Left colon (tissue), 2 donors: ENCODE data around the gene PRDM11. TPM values are rescaled to one million over a fixed set of nuclear protein-coding genes. Genes with fewer than 3 reads are reported as not detected.

Source experiments
- ATAC-seq: fragments of 200-7000 bp; cut with Tn5 transposase; one replicate; pipeline ENCODE4 v1.9.1; 2020; ENCODE audit warnings: mild to moderate bottlenecking, moderate library complexity
- DNase-seq, 2 donors: peaks; one replicate each; pipeline ENCODE4 v3.0.0-alpha.2; 2020
- intact Hi-C, 2 donors: fragments of 100-400 bp; cut with DNase I in 1 of 2; cut with micrococcal nuclease in 1 of 2; formaldehyde crosslinking; loops; one replicate each; pipeline versions ENCODE4 v1.11.2 to v1.14.0; 2022; cut with DNase I, micrococcal nuclease
- total RNA-seq, 2 donors: library from RNA; stranded (reverse); fragmentation: NEBNext Ultra II Directional; extraction: Animal tissue kit (Norgen Biotek cat#: 25700); gene quantifications; one replicate each; pipeline ENCODE4 v1.2.1, GENCODE V29; 2021
- donor health status: DM: no; HTN: no; CAD: no.
- donor health status: DM: yes; HTN: yes; CAD: no.

The PRDM11 gene
- total RNA-seq, 2 donors from 2014 or later, result 6.6 to 9.7 TPM

DNA sequence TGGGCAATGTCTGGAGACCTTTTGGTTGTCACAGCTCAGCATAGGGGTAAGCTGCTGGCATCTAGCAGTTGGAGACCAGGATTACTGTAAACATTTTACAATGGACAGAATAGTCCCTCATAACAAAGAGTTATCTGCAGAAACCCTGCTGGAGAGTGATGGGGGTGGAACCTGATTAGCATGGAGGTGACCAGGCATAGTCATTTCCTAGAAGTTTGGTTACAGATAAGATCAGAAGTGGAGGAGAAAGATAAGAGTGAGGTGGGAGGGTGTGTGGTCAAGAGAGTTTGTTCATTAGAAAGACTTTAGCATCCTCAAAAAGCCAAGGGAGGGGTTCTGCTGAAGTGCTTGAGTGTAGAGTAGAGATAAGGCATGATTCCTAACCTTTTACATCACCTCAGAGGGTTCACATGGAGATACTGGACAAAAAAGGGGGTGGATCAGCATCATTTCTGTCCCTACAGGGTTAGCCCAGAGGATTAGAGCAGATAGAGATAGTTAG lies 38.8 kb downstream of the PRDM11 start:
- ATAC-seq (no peak), DNase-seq (no peak)
- intact Hi-C loops, result no loop called here

DNA sequence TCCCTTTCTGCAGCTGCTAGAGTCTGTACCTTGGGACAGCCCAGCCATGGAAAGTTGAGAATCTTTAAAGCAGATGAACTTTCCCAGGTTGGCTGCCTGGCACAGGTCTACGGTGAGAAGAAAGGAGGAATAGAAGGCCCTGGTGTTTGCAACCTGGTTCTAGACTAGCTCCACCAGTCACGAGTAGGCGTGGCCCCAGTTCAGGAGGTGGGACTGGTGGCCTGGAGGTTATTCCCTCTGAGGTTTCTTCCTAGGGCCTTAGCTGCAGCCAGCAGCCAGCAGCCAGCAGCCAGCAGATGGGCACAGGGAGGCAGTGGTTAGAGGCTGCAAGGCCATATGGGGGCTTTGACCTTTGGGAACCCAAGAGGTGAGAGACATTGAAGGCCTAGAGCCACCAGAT lies 40.9 kb downstream of the PRDM11 start:
- no peak for ATAC-seq
- intact Hi-C loops, result no loop called here

DNA sequence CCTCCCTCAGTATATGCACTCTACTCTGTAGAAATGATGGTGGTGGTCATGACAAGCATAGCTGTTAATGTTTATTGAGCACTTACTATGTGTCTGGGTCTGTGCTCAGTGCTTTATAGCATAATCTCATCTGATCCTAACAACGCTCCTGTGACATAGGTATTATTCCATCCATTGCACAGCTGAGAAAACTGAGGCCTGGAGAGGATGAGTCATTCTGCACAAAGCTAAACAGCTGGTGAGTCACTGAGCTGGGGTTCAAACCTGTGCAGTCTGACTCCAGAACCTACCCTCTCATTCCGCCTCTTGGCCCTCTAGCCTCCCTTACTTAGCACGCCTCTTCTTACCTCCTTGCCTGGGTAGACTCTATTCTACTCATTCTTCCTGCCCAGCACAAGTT lies 41.7 kb downstream of the PRDM11 start:
- ATAC-seq (no peak), DNase-seq (no peak)
- intact Hi-C loops, result no loop called here

More for the DNA sequence above, 40.9 kb downstream of the PRDM11 start:
- DNase-seq, result no peak

DNA sequence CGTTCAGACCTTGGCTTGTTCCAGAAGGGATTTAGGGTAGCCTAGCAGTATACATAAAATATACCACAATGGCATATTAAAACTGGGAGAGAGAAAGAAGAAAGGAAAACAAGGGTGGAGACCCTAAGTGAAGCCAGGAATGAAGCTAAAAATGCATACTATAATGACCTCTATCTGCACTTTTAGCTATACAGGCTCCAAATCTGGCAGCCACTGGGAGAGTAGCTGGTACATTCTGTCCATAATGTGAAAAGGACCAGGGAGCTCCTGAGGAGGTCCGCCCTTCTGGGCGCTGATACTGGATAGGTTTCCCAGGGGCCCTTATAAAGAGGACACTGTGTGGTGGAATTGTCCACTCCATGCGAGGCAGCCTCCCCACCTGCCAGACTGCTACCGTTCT lies 42.8 kb downstream of the PRDM11 start:
- no peak for DNase-seq
- no peak for ATAC-seq
- intact Hi-C loops, result no loop called here

DNA sequence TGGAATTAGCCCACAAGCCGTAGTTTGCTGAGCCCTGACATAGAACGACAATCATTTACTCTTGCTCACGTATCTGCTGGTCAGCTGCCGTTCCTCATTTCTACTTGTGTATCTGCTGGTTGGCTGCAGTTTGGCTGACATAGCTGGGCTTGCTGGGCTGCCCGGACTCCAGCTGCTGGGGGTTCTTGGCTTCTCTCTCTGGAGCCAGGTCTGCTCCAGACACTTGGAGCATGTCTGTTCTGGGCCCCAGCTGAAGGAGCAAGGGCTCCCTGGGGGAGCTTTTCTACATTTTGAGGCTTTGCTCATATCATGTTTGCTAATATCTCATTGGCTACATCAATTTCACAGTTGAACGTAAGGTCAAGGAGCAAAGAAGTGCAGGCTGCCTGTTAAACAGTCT lies 47.3 kb downstream of the PRDM11 start:
- DNase-seq, result no peak
- no peak for ATAC-seq
- intact Hi-C loops, result no loop called here

DNA sequence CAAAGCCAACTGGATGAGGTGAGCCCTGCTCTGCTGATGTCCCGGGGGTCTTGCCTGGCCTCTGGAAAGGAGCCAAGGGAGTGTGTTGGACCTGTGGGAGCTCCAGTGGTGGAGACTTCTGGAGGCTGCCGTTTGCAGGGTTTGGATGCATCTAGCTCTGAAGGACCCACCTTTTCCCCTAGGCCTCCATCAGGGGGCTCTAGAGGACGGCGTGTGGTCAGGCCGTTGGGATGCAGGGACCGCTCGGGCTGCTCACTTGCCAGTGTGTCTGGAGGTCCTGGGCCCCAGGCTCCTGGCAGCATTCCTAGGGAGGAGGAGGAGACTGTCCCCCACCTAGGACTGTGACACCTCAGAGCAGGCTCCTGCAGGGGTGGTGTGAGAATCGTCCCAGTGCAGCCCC lies 58.3 kb downstream of the PRDM11 start:
- DNase-seq (no peak), ATAC-seq (no peak)
- intact Hi-C loops, result no loop called here

DNA sequence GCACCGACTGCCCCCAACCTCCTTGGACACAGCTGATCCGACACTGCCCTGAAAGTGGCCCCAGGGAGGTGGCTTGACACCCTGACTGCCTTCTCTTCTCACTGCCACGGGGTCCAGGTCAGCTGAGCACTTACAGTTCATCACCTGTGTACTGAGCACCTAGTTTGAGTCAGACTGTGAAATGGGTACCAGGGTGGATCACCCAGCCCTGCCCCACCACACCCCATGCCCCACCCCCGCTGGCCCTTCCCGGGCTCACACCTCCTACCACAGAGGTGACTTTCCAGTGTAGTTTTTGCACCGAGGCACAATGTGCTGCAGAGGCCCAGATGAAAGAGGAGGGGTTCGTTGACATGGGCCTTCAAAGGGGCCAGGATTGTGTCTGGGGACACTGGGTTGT lies 59.5 kb downstream of the PRDM11 start:
- ATAC-seq (no peak), DNase-seq (no peak)
- intact Hi-C loops, result no loop called here

DNA sequence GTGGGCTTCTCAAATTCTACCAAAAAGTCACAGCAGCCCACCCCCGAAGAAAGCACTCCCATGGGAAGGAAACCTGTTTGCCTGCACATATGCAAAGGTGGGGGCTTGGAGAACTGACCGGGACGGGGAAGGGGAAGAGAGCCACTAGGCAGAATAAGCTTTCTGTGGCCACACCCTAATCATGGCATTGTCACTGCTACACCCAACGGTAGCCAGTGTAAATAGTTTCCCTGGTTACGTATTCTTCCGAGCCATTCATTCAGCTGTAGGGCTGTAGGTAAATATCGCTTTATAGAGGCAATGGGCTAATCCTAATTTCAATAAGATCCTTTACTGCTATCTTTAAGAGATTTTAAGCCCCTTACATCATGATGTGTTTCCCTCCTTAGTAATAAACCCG lies 61.7 kb downstream of the PRDM11 start:
- no peak for DNase-seq

DNA sequence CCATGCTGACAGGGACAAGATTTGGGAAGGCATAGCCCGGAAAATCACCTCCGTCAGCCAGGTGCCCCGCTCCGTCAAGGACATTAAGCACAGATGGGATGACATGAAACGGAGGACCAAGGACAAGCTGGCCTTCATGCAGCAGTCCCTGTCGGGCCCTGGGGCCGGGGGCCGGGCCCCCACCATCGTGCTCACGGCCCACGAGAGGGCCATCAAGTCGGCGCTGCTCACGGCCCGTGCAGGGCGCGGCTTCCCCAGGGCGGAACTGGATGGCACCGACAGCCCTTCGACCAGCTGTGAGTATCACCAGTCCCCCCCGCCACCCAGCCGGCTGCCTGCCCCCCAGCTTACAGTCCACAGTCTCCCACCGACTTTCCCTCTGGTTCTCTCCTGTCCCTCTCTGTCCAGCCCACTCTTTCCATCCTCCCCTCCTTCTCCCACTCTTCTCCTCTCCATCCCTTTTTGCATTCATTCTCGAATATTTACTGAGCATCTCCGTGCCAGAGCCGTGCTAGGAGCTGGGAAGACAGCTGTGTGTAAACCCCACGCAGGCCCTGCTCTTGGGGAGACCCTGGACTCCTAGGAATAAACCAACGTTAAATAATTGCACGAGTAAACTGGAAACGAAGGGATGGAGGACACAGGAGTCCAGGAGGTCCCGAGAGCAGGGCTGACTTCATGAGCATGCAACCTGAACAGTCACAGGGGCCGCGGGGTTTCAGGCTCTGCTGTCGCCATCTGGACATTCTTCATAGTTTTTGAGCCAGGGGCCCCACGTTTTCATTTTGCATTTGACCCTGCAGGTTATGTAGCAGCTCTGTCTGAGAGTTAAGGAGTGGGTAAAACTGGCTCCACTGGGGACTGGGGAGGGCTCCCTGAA lies 62.8 kb downstream of the PRDM11 start:
- DNase-seq (no peak), ATAC-seq (no peak)
- intact Hi-C loops, result no loop called here

More for the DNA sequence above, 61.7 kb downstream of the PRDM11 start:
- intact Hi-C loops, result no loop called here
- peak; percentile 94 for ATAC-seq

DNA sequence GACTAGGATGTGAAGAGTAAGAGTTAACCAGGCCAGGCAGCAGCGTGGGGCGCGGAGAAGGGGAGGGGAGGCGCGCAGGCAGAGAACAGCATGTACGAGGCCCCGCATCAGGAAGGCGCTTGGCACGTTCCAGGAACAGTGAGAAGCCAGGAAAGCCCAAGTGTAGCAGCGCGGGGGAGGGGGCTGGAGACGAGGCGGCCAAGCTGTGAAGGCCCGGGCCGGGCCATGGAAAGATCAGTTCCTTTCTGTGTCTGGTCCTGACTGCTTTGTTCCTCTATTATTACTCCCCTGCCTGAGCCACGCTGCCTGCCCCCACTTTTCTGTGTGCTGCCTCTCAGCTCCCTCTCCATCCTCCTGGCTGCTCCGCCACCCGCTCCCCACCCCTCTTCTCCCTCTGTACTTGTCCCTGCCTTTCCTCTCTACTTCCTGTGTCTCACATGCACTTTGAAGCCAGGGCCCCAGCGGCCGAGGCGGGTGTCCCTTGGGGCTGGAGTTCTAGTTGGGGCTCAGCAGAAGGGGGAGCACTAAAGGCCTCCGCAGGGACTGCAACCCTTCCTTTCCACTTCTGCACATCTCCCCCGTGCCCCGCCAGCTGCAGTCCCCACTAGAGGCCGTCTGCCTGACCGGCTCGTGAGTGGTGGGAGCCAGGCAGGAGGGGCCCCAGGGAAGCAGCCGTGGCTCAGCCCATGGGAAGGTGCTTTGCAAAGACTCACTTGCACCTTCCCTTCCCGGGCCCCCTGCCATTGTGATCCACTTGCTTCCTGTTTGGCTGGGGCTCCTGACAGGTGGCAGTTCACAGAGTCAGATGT lies 63.7 kb downstream of the PRDM11 start:
- peak; percentile 47 to 84 for DNase-seq
- ATAC-seq, result no peak
- intact Hi-C loops, result no loop called here

DNA sequence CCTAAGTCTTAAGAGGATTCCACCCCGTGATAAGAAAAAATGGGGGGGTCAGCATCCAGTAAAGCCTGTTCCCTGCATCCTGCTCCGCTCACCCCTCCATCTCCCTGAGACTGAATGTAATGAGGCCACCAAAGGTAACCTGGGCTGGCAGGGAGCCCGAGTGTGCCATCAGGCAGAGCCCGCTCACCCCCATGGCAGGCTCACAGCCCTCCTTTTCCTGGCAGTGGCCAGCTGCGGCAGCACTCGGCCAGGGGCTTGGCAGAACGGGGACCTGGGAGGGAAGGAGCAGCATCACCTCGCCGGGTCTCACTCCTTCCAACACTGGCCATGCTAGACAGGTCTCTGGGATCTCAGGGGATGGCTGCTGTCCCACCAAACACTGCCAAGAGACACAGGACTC lies 64.4 kb downstream of the PRDM11 start:
- DNase-seq, result no peak
- intact Hi-C loops, result no loop called here
- no peak for ATAC-seq

DNA sequence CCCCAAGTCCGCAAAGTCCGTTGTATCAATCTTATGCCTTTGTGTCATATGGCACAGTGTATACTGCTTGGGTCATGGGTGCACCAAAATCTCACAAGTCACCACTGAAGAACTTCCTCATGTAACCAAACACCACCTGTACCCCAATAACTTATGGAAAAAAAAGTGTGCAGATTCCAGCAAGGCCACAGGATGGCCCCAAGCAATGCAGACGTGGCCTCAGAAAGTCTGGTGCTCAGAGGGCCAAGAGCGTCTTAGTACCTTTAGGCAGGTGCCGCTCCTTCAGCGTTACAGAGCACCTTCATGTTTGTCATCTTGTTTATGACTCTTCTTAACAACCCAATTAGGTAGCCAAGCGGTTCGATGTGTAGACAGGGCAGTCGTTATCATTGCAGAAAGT lies 65.3 kb downstream of the PRDM11 start:
- intact Hi-C loops, result no loop called here
- ATAC-seq (peak; percentile 21), DNase-seq (no peak)

DNA sequence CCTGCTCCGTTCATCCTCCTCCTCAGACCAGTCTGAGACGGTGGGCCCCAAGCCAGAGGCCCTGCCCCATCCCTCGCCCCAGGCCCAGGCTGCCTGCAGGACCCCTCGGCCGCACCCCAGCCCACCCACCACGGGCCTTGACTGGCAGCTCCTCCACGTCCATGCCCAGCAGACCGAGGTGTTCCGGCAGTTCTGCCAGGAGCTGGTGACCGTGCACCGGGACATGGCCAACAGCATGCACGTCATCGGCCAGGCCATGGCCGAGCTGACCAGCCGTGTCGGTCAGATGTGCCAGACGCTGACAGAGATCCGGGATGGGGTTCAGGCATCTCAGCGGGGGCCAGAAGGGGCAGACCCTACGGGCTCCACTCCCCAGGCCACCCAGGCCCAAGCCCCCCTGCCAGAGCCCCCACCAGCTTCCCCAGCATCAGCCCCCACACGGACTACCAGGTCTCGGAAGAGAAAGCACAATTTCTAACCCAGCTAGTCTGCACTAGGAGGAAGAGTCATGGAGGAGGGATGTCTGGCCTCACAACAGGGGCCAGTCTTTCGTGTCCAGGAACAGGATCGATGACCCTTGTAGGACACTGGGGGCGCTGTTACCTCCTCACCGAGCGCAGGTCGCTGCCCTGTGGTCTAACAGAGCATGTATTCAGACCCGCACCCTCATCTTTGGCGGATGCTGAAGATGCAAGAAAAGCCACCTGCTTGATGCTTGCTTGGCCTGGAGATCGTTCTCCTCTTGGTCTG lies 66.3 kb downstream of the PRDM11 start:
- ATAC-seq (no peak), DNase-seq (no peak)
- intact Hi-C loops, result no loop called here

DNA sequence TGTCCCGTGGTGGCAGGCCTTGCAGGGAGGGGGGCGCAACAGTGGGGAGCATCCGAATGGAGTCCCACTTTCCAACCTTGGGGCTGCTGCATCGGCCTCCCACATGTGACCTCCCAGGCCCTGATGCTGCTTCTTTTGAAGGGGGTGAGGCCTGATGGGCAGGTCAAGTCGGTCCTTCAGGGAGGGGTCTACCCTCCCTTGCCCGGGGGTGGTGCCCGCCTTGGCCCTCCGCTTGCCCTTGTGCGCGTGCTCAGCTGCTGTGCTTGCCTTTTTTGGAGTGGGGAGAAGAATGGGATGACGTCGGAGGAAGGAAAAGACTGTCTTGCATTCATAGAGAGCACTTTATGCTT lies 66.9 kb downstream of the PRDM11 start:
- intact Hi-C loops, result no loop called here
- DNase-seq (no peak), ATAC-seq (no peak)

DNA sequence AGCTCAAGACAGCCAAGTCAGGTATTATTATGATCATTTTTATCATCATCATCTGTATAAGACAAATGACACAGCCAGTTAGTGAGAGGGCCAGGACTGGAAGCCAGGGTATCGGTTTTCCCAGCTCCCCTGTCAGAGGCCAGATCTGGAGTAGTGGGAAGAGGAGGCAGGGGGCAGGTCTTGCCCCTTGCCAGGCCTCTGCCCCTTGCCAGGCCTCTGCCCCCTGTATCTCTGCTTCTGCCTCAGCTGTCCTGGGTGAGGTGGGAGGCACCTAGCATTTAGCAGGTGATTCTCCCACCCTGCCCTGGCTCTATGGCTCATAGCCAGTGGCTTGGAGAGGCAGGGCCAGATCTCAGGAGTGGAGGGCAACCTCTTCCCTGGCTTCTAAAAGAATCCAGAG lies 67.3 kb downstream of the PRDM11 start:
- ATAC-seq (no peak), DNase-seq (no peak)
- intact Hi-C loops, result no loop called here

DNA sequence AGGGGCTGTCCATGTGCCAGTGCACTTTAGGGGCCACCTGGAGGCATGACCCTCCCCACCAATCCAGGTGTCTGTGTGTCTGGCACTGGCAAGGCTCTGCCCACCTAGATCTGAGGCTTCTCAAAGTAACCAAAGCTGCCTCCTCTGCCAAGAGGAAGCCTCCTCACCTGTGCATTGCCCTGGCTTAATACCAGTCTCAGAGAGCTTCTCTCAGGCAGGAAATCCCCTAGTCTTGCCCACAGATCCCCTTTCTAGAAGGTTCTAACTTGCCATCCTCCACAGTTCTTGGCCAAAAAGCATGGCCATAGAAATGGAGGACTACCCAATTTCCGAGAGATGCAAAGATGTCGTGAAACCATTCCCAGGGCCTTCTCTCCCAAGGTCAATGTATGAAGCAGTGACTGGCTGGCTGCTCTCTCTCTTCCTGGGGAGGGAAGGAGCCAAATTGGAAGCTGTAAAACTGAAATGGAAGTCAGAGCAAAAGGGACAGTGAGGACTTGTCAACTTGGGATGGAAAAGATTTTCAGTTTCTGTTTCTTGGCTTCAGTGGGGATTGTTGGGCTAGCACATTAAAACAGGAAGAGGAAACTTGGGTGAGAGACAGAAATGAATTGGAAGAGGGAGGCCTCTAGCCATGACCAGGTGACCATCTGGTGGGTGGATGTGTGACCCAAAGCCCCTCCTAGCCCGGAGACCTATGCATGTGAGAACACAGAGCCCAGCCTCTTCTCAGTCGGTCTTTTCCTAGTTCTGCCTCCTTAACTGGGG lies 68.8 kb downstream of the PRDM11 start:
- DNase-seq (no peak), ATAC-seq (no peak)
- intact Hi-C loops, result no loop called here

DNA sequence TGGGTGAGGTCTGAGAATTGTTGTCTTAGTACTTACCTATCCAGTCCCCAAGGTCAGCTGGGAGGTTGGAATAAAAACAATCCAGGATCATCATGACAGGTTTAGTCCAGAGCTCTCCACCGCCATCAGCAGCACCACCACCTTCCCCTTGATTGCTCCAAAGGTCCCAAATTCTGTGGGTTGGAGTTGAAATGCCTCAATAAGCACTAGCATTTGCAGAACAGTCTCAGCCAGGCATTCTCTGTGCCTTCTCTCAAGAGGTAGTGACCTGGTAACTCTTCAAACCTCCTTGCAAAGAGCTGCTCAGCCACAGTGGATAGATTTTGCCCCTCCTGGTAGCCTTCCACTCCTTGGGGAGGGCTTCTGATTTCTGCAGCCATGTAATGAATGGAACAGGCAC lies 69.6 kb downstream of the PRDM11 start:
- DNase-seq (no peak), ATAC-seq (no peak)
- intact Hi-C loops, result no loop called here

DNA sequence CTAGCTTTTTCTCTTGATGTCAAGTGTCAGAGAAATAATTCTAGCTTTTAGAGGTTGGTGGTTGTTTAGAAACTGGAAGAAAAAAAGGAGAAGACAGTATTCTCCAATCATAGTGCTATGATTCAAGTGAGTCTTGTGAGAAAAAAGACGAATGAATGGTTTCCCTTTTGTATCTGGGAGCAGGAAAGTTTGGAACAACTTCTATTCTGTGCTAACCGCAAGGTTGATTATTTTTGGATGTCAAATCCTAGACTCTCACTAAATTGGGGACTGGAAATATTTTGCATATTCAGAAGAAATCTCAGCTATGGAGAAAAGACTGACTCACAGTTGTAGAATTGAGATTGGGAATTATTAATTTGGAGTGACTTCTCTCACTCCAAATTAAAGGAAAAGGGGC lies 70.5 kb downstream of the PRDM11 start:
- no peak for DNase-seq
- ATAC-seq, result no peak
- intact Hi-C loops, result no loop called here

DNA sequence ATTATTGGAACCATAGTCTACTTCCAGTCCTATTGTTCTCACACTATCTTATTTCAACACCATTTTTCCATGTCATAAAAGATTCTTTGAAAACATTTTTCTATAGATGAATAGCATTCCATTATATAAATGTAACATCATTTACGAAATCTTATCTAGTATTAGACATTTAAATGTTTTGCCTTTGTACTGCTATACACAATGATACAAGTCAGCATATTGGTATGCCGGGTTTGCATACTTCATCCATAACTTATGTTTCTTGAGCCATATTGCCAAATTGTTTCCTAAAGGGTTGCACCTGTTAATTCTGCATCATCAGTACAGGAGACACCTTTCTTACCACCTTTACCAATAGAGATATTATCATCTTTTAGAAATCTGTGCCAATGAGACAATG lies 71.6 kb downstream of the PRDM11 start:
- intact Hi-C loops, result no loop called here
- no peak for ATAC-seq
- no peak for DNase-seq
